Effector memory CD4-positive, alpha-beta T cell (primary cell): Measurements from ENCODE around the gene MAEL.
"Not testable (repeated sequence)": the region's sequence is repeated elsewhere in the genome, so short reads cannot be mapped to it uniquely, and the experiment has no call there.

ENCODE experiments used
- DNase-seq, 3 donors: peaks; one replicate each; pipeline ENCODE4 v3.0.0-alpha.2; 2020
- H3K27ac ChIP-seq: 2 replicates; pipeline ENCODE4 v1.7.0; 2013; ENCODE audit warnings: mild to moderate bottlenecking, low read length, moderate library complexity; ENCODE audit not compliant: insufficient read depth, poor library complexity, severe bottlenecking
- H3K27me3 ChIP-seq: replicated peaks from 2 replicates; pipeline ENCODE4 v1.7.0; 2013; ENCODE audit warnings: mild to moderate bottlenecking, low read length; ENCODE audit not compliant: insufficient read depth, control insufficient read depth, poor library complexity, severe bottlenecking
- H3K36me3 ChIP-seq: 2 replicates; pipeline ENCODE4 v1.7.0; 2013; ENCODE audit warnings: mild to moderate bottlenecking, low read length, moderate library complexity; ENCODE audit not compliant: control insufficient read depth, insufficient read depth
- H3K4me1 ChIP-seq: 2 replicates; pipeline ENCODE4 v1.7.0; 2013; ENCODE audit warnings: low read length, mild to moderate bottlenecking; ENCODE audit not compliant: control insufficient read depth, insufficient read depth, poor library complexity, severe bottlenecking
- H3K4me3 ChIP-seq: 2 replicates; pipeline ENCODE4 v1.7.0; 2013; ENCODE audit warnings: low read length, low read depth, mild to moderate bottlenecking; ENCODE audit not compliant: insufficient read depth, poor library complexity, severe bottlenecking
- H3K9me3 ChIP-seq: 2 replicates; pipeline ENCODE4 v1.7.0; 2013; ENCODE audit warnings: mild to moderate bottlenecking, low read length, moderate library complexity; ENCODE audit not compliant: control insufficient read depth

Gene MAEL

DNA sequence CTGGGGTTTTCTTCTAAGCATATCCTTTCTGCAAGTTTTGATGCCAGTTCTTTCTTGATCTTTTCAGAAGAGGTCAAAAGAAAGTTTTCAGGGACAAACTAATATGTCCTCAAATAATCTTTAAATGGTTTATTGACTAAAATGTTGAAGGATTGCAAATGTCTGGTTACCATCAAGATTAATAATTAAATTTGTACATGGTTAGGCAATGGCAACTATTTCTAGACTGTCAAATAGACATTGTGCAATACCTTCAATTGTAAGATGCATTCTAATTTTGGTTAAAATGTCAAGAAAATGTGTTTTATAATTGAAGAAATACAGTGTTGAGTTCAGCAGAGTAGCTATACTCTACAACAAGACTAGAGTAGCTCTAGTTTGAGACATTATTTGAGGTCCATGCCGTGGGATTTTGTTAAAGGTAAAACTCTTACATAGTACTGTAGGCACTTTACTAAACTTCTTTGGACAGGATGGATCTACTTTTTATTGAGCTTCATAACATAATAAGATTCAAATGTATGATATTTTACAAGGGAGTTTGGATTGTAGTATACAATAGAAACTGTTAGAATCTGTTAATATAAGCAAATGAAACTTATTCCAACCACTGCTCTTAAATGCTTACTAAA lies 22.6 kb downstream of the MAEL start:
- no peaks in the 10 kb centered on the region for H3K36me3 ChIP-seq
- H3K27me3 ChIP-seq = no peaks in the 10 kb centered on the region
- no peaks in the 10 kb centered on the region for H3K9me3 ChIP-seq
- no peak overlapping the region for H3K27ac ChIP-seq
- no peaks in the 10 kb centered on the region for H3K4me1 ChIP-seq
- no peak overlapping the region for H3K4me3 ChIP-seq
- DNase-seq = no peak

DNA sequence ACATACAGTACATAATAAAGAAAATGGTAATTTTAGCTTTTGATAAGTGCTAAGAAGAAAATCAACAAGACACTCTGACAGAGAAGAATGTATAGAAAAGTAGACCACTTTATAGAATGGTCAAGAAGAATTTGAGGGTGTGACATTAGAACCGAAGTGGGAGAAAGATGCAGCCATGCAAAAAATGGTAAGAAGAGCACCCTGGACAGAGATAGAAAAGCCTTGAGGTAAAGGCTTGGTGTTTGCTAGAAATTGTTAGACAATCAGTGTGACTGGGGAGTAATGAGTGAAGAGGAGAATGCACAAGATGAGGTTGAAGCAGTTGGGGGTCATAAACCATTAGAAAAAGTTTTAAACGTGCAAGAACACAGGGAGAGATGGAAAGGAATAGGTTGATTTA lies 23.5 kb downstream of the MAEL start:
- Histone ChIP-seq H3K27me3 (no peaks in the 10 kb centered on the region), H3K9me3 (no peaks in the 10 kb centered on the region), H3K27ac (no peak overlapping the region), H3K4me1 (no peaks in the 10 kb centered on the region), H3K4me3 (no peak overlapping the region), H3K36me3 (no peaks in the 10 kb centered on the region)
- no peak for DNase-seq

DNA sequence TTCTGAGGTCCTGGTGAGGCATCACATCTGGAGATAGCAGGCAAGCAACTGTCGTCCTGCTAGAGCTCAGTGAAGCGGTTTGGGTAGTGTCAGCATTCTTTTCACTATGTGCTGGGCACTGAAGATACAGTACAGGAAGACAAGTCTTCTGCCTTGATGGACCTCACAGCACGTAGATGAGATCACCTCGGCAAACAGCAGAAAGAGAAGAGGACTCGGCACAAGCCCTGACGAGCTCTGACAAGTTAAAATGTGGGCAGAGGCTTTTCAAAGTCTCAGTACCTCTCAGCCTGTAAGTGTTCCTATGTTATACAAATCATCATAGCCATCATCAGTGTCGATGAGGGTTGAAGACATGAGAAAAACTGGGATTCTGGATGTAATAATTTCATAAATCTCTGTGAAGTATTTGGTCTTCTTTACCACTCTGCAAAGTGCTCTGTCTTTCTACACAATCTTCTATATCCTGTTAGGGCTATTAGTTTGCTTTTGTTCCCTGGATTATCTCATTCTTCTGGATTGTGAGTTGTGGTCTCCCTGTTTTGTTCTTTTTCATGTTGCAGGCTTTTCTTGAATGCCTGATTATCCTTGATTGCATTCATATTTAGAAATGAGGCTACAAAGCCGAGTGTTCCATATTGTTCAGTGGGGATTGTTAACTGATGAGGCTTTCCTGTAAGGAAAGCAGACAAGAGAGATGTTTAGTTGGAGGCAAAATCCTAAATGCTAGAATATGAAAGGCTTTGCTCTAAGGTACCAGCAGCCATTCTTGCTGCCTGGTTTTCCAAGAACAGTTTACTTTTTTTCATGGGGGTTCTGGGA lies 24.2 kb downstream of the MAEL start:
- no peak for DNase-seq

DNA sequence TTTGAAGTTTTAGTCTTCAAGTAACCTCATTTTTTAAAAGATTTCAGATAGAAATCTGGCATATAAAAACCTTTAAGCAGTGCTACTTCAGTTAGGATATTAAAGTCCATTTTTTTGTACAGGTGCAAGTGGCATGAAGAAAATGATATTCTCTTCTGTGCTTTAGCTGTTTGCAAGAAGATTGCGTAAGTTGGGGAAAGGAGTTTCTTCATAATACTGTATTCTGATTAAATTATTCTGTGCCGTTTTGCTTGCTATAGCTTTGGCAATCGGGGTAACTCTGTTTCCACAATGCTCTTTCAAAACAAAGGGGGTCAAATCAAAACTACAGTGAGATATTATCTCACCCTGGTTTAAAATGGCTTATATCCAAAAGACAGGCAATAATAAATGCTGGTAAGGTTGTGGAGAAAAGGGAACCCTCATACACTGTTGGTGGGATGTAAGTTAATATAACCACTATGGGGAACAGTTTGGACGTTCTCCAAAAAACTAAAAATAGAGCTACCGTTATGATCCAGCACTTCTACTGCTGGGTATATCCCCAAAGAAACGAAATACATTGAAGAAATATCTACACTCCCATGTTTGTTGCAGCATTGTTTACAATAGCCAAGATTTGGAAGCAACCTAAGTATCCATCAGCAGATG lies 27.1 kb downstream of the MAEL start:
- Histone ChIP-seq H3K4me1 (no peaks in the 10 kb centered on the region), H3K36me3 (no peaks in the 10 kb centered on the region), H3K9me3 (no peaks in the 10 kb centered on the region), H3K27me3 (no peaks in the 10 kb centered on the region), H3K27ac (no peak overlapping the region), H3K4me3 (no peak overlapping the region)
- no peak for DNase-seq

More for the DNA sequence above, 24.2 kb downstream of the MAEL start:
- no peak overlapping the region for H3K27ac ChIP-seq
- no peaks in the 10 kb centered on the region for H3K27me3 ChIP-seq
- no peaks in the 10 kb centered on the region for H3K4me1 ChIP-seq
- no peak overlapping the region for H3K4me3 ChIP-seq
- H3K36me3 ChIP-seq = no peaks in the 10 kb centered on the region
- no peaks in the 10 kb centered on the region for H3K9me3 ChIP-seq

DNA sequence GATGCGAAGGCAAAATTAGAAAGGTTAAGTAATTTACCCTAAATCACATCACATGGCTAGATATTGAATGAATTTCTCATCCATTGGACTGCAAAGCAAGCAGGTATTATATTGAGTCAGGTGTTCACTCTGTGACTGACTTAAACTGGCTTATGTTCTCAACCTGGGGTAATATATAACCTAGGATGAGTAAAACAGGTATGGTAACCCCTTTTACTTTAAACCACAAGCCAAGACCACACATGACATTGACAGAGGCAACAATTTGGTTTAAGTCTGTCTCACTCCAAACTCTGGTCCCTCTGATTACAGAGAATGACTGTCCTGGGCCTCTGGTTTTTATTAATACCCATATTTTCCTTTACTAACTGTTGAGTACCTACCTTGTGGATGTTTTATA lies 33.3 kb downstream of the MAEL start:
- H3K36me3 ChIP-seq = no peaks in the 10 kb centered on the region
- H3K4me1 ChIP-seq = no peaks in the 10 kb centered on the region
- no peak overlapping the region for H3K4me3 ChIP-seq
- no peak overlapping the region for H3K27ac ChIP-seq
- no peaks in the 10 kb centered on the region for H3K27me3 ChIP-seq
- no peak for DNase-seq
- no peaks in the 10 kb centered on the region for H3K9me3 ChIP-seq

DNA sequence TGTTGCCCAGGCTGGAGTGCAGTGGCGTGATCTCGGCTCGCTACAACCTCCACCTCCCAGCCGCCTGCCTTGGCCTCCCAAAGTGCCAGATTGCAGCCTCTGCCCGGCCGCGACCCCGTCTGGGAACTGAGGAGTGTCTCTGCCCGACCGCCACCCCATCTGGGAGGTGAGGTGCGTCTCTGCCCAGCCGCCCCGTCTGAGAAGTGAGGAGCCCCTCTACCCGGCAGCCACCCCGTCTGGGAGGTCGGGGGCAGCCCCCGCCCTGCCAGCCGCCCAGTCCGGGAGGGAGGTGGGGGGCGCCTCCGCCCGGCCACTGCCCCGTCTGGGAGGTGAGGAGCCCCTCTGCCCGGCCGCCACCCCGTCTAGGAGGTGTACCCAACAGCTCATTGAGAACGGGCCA lies 40.5 kb downstream of the MAEL start:
- not testable (repeated sequence) for H3K36me3 ChIP-seq, H3K4me3 ChIP-seq, H3K9me3 ChIP-seq, H3K27ac ChIP-seq, H3K27me3 ChIP-seq, H3K4me1 ChIP-seq, DNase-seq

DNA sequence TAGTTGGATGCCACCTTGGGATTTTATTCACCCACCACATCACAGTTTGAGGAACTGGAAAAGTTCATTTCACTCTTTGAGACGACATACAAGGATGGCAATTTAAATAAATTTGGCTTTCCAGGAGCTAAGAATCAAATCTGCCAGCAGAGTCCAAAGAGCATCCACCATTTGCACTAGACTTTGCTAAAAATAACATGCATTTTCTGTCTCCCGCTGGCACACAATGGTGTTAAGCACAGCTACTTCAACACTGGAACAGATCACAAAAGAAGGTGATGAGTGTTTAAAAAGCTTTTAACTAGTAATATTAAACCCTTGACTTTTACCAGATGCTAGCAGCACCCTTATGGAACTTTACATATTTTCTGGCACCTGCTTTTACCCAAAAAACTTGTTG lies 44.6 kb downstream of the MAEL start:
- no peak for DNase-seq
- Histone ChIP-seq H3K27me3 (no peaks in the 10 kb centered on the region), H3K4me1 (no peaks in the 10 kb centered on the region)

DNA sequence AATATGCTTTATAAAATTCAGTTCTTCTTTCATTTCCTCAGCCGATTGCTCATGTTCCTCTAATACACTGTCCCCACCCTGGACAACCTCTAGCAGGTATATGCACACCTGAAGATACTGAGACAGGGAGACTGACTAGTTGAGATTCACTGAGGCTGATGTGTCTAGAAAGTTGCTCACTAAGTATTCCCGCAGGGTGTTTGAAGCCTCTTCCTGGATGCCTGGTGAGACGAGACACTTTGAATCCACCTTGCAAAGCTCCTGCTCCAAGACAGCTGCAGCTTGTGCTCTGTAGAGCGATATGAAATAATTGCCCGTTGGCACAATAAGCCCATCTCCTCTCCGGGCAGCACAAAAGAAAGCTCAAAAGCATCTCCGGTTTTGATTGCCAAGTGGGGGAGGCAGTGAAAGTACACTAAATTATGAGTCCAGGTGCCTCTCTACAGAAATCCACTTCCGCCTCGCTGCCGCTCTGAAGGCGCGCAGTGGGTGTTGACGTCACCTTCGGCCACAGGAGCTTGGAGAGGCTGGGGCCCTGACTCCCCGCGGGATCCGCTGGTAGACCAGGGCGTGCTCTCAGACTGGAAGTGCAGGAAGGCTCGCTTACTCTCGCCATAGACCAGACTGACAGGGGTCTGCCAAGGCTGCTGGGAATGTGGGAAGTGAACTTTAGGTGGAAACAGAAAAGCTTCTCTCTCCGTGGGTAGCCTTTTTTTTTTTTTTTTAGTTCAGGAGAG lies 54.8 kb downstream of the MAEL start:
- Histone ChIP-seq H3K36me3 (no peaks in the 10 kb centered on the region), H3K27ac (no peak overlapping the region), H3K9me3 (no peaks in the 10 kb centered on the region), H3K27me3 (no peaks in the 10 kb centered on the region), H3K4me1 (no peaks in the 10 kb centered on the region), H3K4me3 (peak overlapping the region; percentile 39)
- DNase-seq = peak; percentile 19 to 55 (median 44)

More for the DNA sequence above, 44.6 kb downstream of the MAEL start:
- H3K9me3 ChIP-seq = no peaks in the 10 kb centered on the region
- no peak overlapping the region for H3K4me3 ChIP-seq
- H3K36me3 ChIP-seq = no peaks in the 10 kb centered on the region
- no peak overlapping the region for H3K27ac ChIP-seq

DNA sequence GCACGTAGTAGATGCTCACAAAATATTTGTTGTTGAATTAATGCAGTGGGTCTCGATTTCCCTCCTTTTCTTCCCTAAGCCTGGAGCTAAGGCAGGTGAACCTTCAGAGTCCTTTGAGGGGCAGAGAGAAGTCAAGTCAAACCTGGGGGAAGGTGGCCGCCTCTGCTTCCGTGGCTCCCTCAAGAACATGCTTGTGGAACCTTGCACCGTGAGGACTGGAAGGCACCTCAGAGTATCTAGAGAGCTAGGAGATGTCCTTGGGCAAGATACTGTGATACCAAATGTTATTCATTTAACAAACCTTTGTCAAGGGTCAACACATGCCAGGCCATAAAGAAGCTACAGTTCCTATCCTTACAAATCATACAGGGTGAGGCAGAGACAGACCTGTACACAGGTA lies 62.8 kb downstream of the MAEL start:
- H3K27ac ChIP-seq = no peak overlapping the region

More for the DNA sequence above, 62.8 kb downstream of the MAEL start:
- H3K27me3 ChIP-seq = no peaks in the 10 kb centered on the region
- no peaks in the 10 kb centered on the region for H3K9me3 ChIP-seq
- H3K4me1 ChIP-seq = no peaks in the 10 kb centered on the region
- no peak for DNase-seq
- no peak overlapping the region for H3K4me3 ChIP-seq
- H3K36me3 ChIP-seq = no peaks in the 10 kb centered on the region
